Pancreas (tissue), 10 donors: Measurements from ENCODE around the gene ARID3A. TPM values are rescaled to one million over a fixed set of nuclear protein-coding genes. Genes with fewer than 3 reads are reported as not detected.

Experiments used
- ATAC-seq, 4 donors: fragments of 200-7000 bp; cut with Tn5 transposase; one replicate each; pipeline versions ENCODE4 v1.8.0 to v1.9.1; 2020; ENCODE audit warnings: mild to moderate bottlenecking in 4 of 4, moderate library complexity in 4 of 4
- DNase-seq, 6 donors: peaks; one replicate each; pipeline ENCODE4 v3.0.0-alpha.2; 2020
- FAIRE-seq: peaks from 2 replicates; lab custom pipeline; 2012; peaks lifted over from hg19 to GRCh38; lab: Jason Lieb, UNC
- H3K27ac ChIP-seq, 4 donors: fragments of 200-600 bp; sonication (generic); 1 replicate in 3 of 4; 2 replicates in 1 of 4; pipeline versions ENCODE4 v1.5.0 to v1.8.0; 2020
- H3K27me3 ChIP-seq, 4 donors: fragments of 200-600 bp; one replicate each; pipeline ENCODE4 v1.8.0; 2021
- H3K36me3 ChIP-seq, 3 donors: fragments of 200-600 bp; sonication (generic) in 1 of 3; one replicate each; pipeline versions ENCODE4 v1.5.0 to v1.8.0; 2020 to 2021
- H3K4me1 ChIP-seq, 3 donors: fragments of 200-600 bp; one replicate each; pipeline ENCODE4 v1.8.0; 2021
- H3K4me3 ChIP-seq, 4 donors: fragments of 200-600 bp; sonication (generic) in 2 of 4; one replicate each; pipeline versions ENCODE4 v1.5.0 to v1.8.0; 2020 to 2021
- H3K9me3 ChIP-seq, 4 donors: fragments of 200-600 bp; one replicate each; pipeline ENCODE4 v1.8.0; 2021
- CTCF ChIP-seq, 4 donors: fragments of 200-600 bp; sonication (generic) in 3 of 4; IDR thresholded peaks; one replicate each; pipeline versions ENCODE4 v1.5.0 to v1.8.0; 2021; ENCODE audit warnings: antibody characterized with exemption in 4 of 4
- WGBS, 2 donors: extraction: QIAGEN DNeasy Blood & Tissue Kit; methylation state at CpG; one replicate each; pipeline ENCODE4 v1.1.7; 2013; 5-methylcytosine and 5-hydroxymethylcytosine counted together
- intact Hi-C, 3 donors: fragments of 100-400 bp; cut with DNase I; formaldehyde crosslinking; loops; one replicate each; pipeline versions ENCODE4 v1.11.1 to v1.14.2; 2022
- polyA plus RNA-seq, 2 donors: library from polyadenylated mRNA; stranded (reverse); fragments of 200-250 nt; gene quantifications; one replicate each; pipeline ENCODE4 v1.2.3, GENCODE V29; 2013
- total RNA-seq, 6 donors: library from RNA; stranded (reverse); fragmentation: NEBNext Ultra II Directional in 4 of 6; extraction: Animal tissue kit (Norgen Biotek cat#: 25700) in 4 of 6; gene quantifications; one replicate each; pipeline versions ENCODE4 v1.2.1 to v1.2.4, GENCODE V29; 2021 to 2023
- donor health status: healthy with polysubstance abuse.
- donor health status: DM: no; HTN: no; CAD: no; lungs with moderate emphysema.
- donor health status: DM: no; HTN: no; CAD: no.
- donor health status: control.
- donor health status: control.
- donor health status: Bipolar disorder and iron deficiency.
- donor health status: DM: yes; HTN: yes; CAD: no.
- donor health status: DM: no; HTN: no; CAD: no.
- donor health status: DM: no; HTN: no; CAD: no.
- donor health status: DM: yes; HTN: yes; CAD: no.

ARID3A gene
- total and polyA plus RNA-seq, 8 donors: 4.6 to 8.5 (median 7.1) TPM

GRCh38 chr19:991932-992669, 66.3 kb downstream of the ARID3A start:
- WGBS, 2 donors: 93 to 96% methylated on average over 36 to 42 of the region's 42 CpGs
- FAIRE-seq: no peak

GRCh38 chr19:992670-993055, 66.8 kb downstream of the ARID3A start:
- no peak for FAIRE-seq
- no peak overlapping the region for H3K4me3 ChIP-seq
- 89 to 92% methylated on average over 12 to 13 of the region's 13 CpGs for WGBS, 2 donors
- H3K4me1 ChIP-seq: no peaks in the 10 kb centered on the region
- intact Hi-C loops: no loop called here
- H3K9me3 ChIP-seq: no peaks in the 10 kb centered on the region
- DNase-seq: no peak
- ATAC-seq: no peak
- no peak overlapping the region for H3K27ac ChIP-seq
- H3K27me3 ChIP-seq: peaks cover 0 to 6% (median 0%) of the 10 kb centered on the region in 4 donors
- H3K36me3 ChIP-seq: no peaks in the 10 kb centered on the region
- no peak for TF ChIP-seq CTCF (IDR thresholded peaks at IDR 0.05)

More at GRCh38 chr19:991932-992669, 66.3 kb downstream of the ARID3A start:
- ATAC-seq: no peak
- peaks cover 0 to 6% (median 0%) of the 10 kb centered on the region in 4 donors for H3K27me3 ChIP-seq
- peak in 2 of 6 donors; percentile 57 to 68 for DNase-seq
- H3K4me1 ChIP-seq: no peaks in the 10 kb centered on the region
- H3K36me3 ChIP-seq: no peaks in the 10 kb centered on the region
- H3K4me3 ChIP-seq: no peak overlapping the region
- intact Hi-C loops: no loop called here
- TF ChIP-seq CTCF (IDR thresholded peaks at IDR 0.05): no peak
- H3K9me3 ChIP-seq: no peaks in the 10 kb centered on the region
- H3K27ac ChIP-seq: no peak overlapping the region

- Histone ChIP-seq H3K36me3 (no peaks in the 10 kb centered on the region), H3K27me3 (peaks cover 0 to 10% (median 0%) of the 10 kb centered on the region in 4 donors), H3K27ac (no peak overlapping the region), H3K4me1 (no peaks in the 10 kb centered on the region), H3K9me3 (no peaks in the 10 kb centered on the region), H3K4me3 (no peak overlapping the region)
- ATAC-seq (no peak), DNase-seq (peak in 3 of 6 donors; percentile 40 to 75 (median 56)), FAIRE-seq (no peak)
- intact Hi-C loops: no loop called here
- 93 to 96% methylated on average over 17 of the region's 17 CpGs for WGBS, 2 donors
- TF ChIP-seq CTCF (IDR thresholded peaks at IDR 0.05): no peak
Measured at GRCh38 chr19:993361-993830, 67.6 kb downstream of the ARID3A start.

- Histone ChIP-seq H3K27me3 (peaks cover 0 to 11% (median 0%) of the 10 kb centered on the region in 4 donors), H3K4me1 (no peaks in the 10 kb centered on the region), H3K4me3 (no peak overlapping the region), H3K9me3 (no peaks in the 10 kb centered on the region), H3K36me3 (no peaks in the 10 kb centered on the region), H3K27ac (no peak overlapping the region)
- peak in 2 of 6 donors; percentile 51 to 81 for DNase-seq
- no peak for FAIRE-seq
- no peak for TF ChIP-seq CTCF (IDR thresholded peaks at IDR 0.05)
- no peak for ATAC-seq
- 89 to 91% methylated on average over 41 to 43 of the region's 43 CpGs for WGBS, 2 donors
- intact Hi-C loops: no loop called here
Measured at GRCh38 chr19:993831-994393, 68.1 kb downstream of the ARID3A start.
